GM12892 (cell line): ENCODE results near the gene SUMO1.

Experiments
- POLR2AphosphoS5 ChIP-seq: IDR thresholded peaks from 2 replicates; pipeline ENCODE4 v1.6.1; 2011; ENCODE audit warnings: low read depth, low read length, control low read depth
- TAF1 ChIP-seq: IDR thresholded peaks from 2 replicates; pipeline ENCODE4 v1.6.1; 2011; ENCODE audit warnings: low read depth, mild to moderate bottlenecking, control low read depth, low read length, borderline replicate concordance

- TF ChIP-seq TAF1: peak; percentile 96
- peak; percentile 98 for TF ChIP-seq POLR2AphosphoS5
Measured at GRCh38 chr2:202265467-202266277, 27.3 kb upstream of the SUMO1 start, which contains the start of gene NOP58.
